ENCODE results near the gene WDFY3. TPM values are rescaled to one million over a fixed set of nuclear protein-coding genes. Genes with fewer than 3 reads are reported as not detected.

WDFY3 gene
- total and polyA plus RNA-seq, 12 donors = 4.9 to 68.9 (median 51.1) TPM

DNA sequence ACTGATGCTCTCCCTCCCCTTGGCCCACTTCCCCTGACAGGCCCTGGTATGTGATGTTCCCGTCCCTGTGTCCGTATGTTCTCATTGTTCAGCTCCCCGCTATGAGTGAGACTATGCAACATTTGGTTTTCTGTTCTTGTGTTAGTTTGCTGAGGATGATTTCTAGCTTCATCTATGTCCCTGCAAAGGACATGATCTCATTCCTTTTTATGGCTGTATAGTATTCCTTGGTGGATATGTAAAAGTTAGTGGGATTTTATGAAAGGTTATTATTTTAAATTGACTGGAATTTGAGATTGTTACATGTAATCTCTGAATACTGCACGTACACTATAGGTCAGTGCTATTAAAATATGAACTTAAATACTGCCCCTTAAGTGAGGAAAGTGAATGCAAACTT is 184.0 kb downstream of the WDFY3 start:
- no peak for DNase-seq
- no peaks in the 10 kb centered on the region for H3K27me3 ChIP-seq
- H3K9me3 ChIP-seq = no peaks in the 10 kb centered on the region
- intact Hi-C loops (cut with DNase I) = no loop called here
- H3K4me1 ChIP-seq = no peaks in the 10 kb centered on the region
- no peak for ATAC-seq
- H3K36me3 ChIP-seq = peaks cover 0 to 100% (median 54%) of the 10 kb centered on the region in 9 donors
- WGBS, 2 donors = 99% methylated on average over 4 of the region's 4 CpGs
- no peak overlapping the region for H3K27ac ChIP-seq
- no peak overlapping the region for H3K4me3 ChIP-seq
- TF ChIP-seq, protein P1, sequence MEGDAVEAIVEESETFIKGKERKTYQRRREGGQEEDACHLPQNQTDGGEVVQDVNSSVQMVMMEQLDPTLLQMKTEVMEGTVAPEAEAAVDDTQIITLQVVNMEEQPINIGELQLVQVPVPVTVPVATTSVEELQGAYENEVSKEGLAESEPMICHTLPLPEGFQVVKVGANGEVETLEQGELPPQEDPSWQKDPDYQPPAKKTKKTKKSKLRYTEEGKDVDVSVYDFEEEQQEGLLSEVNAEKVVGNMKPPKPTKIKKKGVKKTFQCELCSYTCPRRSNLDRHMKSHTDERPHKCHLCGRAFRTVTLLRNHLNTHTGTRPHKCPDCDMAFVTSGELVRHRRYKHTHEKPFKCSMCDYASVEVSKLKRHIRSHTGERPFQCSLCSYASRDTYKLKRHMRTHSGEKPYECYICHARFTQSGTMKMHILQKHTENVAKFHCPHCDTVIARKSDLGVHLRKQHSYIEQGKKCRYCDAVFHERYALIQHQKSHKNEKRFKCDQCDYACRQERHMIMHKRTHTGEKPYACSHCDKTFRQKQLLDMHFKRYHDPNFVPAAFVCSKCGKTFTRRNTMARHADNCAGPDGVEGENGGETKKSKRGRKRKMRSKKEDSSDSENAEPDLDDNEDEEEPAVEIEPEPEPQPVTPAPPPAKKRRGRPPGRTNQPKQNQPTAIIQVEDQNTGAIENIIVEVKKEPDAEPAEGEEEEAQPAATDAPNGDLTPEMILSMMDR (IDR thresholded peaks at IDR 0.05) = no peak

DNA sequence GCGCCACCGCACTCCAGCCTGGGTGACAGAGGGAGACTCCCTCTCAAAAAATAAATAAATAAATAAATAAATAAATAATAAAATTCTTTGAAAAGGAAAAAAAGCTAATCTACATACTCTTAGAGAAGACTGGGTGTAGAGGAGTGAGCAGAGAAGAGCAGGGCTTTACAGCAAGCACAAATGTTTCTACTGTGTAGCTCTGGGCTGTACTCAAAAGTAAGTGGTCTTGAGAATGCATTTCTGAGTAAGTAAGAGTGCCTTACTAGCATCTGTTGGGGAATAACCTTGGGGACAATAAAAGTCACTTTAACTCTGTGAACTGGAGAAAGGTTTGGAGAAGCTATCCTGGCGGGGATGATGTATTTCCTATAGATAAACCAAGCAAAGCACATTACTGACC is 185.8 kb downstream of the WDFY3 start:
- TF ChIP-seq, protein P1 (IDR thresholded peaks at IDR 0.05) = no peak

DNA sequence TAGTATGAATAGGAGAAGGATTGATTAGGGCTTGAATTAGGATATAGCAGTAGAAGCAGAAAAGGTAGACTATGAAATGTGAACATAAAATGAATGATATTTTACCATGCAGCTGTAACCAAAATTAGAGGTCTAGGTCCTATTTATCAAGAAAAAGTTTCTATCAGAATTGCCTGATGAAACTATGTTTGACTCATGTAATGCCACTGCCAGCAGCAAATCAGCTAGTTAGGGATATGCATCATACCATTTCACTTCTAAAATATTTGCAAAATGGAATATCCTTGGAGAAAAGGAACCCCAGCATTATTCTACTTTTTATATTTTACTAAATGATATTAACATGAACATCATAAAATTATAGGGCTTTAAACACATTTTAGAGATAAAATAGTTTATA is 188.4 kb downstream of the WDFY3 start:
- ATAC-seq (no peak), DNase-seq (no peak)
- Histone ChIP-seq H3K27me3 (no peaks in the 10 kb centered on the region), H3K27ac (no peak overlapping the region), H3K9me3 (no peaks in the 10 kb centered on the region), H3K4me3 (no peak overlapping the region), H3K4me1 (no peaks in the 10 kb centered on the region), H3K36me3 (peaks cover 0 to 100% (median 31%) of the 10 kb centered on the region in 9 donors)
- intact Hi-C loops (cut with DNase I) = no loop called here
- TF ChIP-seq, protein P1 (IDR thresholded peaks at IDR 0.05) = no peak

More for the DNA sequence above, 185.8 kb downstream of the WDFY3 start:
- peaks cover 0 to 99% (median 42%) of the 10 kb centered on the region in 9 donors for H3K36me3 ChIP-seq
- DNase-seq (no peak), ATAC-seq (no peak)
- 97% methylated on average over 3 of the region's 3 CpGs for WGBS, 2 donors
- H3K27me3 ChIP-seq = no peaks in the 10 kb centered on the region
- no peaks in the 10 kb centered on the region for H3K9me3 ChIP-seq
- H3K27ac ChIP-seq = no peak overlapping the region
- H3K4me3 ChIP-seq = no peak overlapping the region
- no peaks in the 10 kb centered on the region for H3K4me1 ChIP-seq
- intact Hi-C loops (cut with DNase I) = no loop called here

DNA sequence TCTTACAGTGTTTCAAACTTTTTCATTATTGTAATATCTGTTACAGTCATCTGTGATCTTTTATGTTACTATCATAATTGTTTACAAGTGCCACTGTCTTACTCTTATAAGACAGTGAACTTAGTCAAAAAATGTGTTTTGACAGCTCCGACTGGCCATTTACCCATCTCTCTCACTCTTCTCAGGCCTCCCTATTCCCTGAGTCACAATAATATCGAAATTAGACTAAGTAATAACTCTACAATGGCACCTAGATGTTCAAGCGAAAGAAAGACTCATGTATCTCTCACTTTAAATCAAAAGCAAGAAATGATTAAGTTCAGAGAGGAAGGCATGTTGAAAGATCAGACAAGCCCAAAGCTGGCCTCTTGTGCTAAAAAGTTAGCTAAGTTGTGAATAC is 199.3 kb downstream of the WDFY3 start:
- no peaks in the 10 kb centered on the region for H3K27me3 ChIP-seq
- ATAC-seq = no peak

More for the DNA sequence above, 199.3 kb downstream of the WDFY3 start:
- 93 to 96% methylated on average over 3 of the region's 3 CpGs for WGBS, 2 donors
- intact Hi-C loops (cut with DNase I) = no loop called here
- no peak overlapping the region for H3K27ac ChIP-seq
- H3K4me1 ChIP-seq = no peaks in the 10 kb centered on the region
- H3K4me3 ChIP-seq = no peak overlapping the region
- no peak for DNase-seq
- H3K9me3 ChIP-seq = no peaks in the 10 kb centered on the region
- peaks cover 0 to 96% (median 24%) of the 10 kb centered on the region in 9 donors for H3K36me3 ChIP-seq
- TF ChIP-seq, protein P1 (IDR thresholded peaks at IDR 0.05) = no peak

Data from heart right ventricle (tissue), 16 donors.